ENCODE results near the gene BSN.

Gene BSN

GRCh38 chr3:49657208-49657915, 103.1 kb downstream of the BSN start:
- no peak for DNase-seq

- no peak for DNase-seq
Measured at GRCh38 chr3:49658711-49659110, 104.4 kb downstream of the BSN start.

- DNase-seq, result no peak
Measured at GRCh38 chr3:49659756-49660155, 105.5 kb downstream of the BSN start.

GRCh38 chr3:49661281-49661680, 107.0 kb downstream of the BSN start:
- DNase-seq, result no peak

GRCh38 chr3:49662021-49662420, 107.7 kb downstream of the BSN start:
- DNase-seq, result no peak

- DNase-seq, result no peak
Measured at GRCh38 chr3:49662720-49663413, 108.6 kb downstream of the BSN start.

GRCh38 chr3:49663831-49664230, 109.6 kb downstream of the BSN start:
- no peak for DNase-seq

GRCh38 chr3:49664300-49664699, 110.0 kb downstream of the BSN start:
- no peak for DNase-seq

- DNase-seq, result no peak
Measured at GRCh38 chr3:49665822-49666519, 111.7 kb downstream of the BSN start.

GRCh38 chr3:49666592-49666991, 112.3 kb downstream of the BSN start:
- DNase-seq, result no peak

- no peak for DNase-seq
Measured at GRCh38 chr3:49667701-49668413, 113.6 kb downstream of the BSN start.

GRCh38 chr3:49668414-49668797, 114.1 kb downstream of the BSN start:
- no peak for DNase-seq

GRCh38 chr3:49668861-49669260, 114.6 kb downstream of the BSN start:
- DNase-seq, result no peak

GRCh38 chr3:49669352-49669751, 115.1 kb downstream of the BSN start:
- DNase-seq, result no peak

GRCh38 chr3:49670940-49671290, 116.6 kb downstream of the BSN start:
- DNase-seq, result no peak

- no peak for DNase-seq
Measured at GRCh38 chr3:49671291-49672288, 117.3 kb downstream of the BSN start.

- no peak for DNase-seq
Measured at GRCh38 chr3:49673121-49673714, 118.9 kb downstream of the BSN start.

GRCh38 chr3:49673715-49674496, 119.6 kb downstream of the BSN start, which contains the start of gene APEH:
Gene APEH, plus strand, starts transcription at chr3:49674351. Its CDS starts 51 bp downstream, at chr3:49674402.
- DNase-seq, result no peak

- DNase-seq, result no peak
Measured at GRCh38 chr3:49674497-49674983, 120.3 kb downstream of the BSN start.

GRCh38 chr3:49675912-49676311, 121.6 kb downstream of the BSN start:
- DNase-seq, result no peak
